ENCODE data around the gene MAGEC1.

DNA sequence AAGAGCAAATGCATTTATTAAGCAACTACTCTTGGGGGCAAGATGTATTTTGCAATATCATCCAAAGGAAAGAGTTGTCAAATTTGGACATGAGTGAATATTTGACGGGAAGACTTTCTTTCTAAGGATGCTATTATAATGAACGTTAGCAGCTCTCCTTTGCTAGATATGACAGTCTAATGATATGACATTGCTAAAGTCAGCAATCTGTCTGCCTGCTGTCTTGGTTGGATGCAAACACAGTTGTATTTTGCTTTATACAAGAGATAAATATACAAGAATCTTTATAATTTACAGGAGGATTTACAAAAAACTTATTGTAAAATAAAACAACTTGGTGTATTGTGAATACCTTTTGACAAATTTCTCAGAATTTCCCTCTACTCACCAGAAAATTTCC lies 37.5 kb downstream of the MAGEC1 start:
- TF ChIP-seq, protein P1, sequence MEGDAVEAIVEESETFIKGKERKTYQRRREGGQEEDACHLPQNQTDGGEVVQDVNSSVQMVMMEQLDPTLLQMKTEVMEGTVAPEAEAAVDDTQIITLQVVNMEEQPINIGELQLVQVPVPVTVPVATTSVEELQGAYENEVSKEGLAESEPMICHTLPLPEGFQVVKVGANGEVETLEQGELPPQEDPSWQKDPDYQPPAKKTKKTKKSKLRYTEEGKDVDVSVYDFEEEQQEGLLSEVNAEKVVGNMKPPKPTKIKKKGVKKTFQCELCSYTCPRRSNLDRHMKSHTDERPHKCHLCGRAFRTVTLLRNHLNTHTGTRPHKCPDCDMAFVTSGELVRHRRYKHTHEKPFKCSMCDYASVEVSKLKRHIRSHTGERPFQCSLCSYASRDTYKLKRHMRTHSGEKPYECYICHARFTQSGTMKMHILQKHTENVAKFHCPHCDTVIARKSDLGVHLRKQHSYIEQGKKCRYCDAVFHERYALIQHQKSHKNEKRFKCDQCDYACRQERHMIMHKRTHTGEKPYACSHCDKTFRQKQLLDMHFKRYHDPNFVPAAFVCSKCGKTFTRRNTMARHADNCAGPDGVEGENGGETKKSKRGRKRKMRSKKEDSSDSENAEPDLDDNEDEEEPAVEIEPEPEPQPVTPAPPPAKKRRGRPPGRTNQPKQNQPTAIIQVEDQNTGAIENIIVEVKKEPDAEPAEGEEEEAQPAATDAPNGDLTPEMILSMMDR (IDR thresholded peaks at IDR 0.05; ENCODE audit: low read depth, low read length): no peak
- TF ChIP-seq EZH2phosphoT487 (IDR thresholded peaks at IDR 0.05; ENCODE audit: low read depth): no peak
